Activated CD8-positive, alpha-beta T cell treated with anti-CD3 and anti-CD28 coated beads for 36 hours (primary cell): ENCODE measurements around the gene IMP3. TPM values are rescaled to one million over a fixed set of nuclear protein-coding genes. Genes with fewer than 3 reads are reported as not detected.

ENCODE experiments used
- ATAC-seq: fragments of 200-7000 bp; cut with Tn5 transposase; one replicate; pipeline ENCODE4 v1.10.0; 2021; ENCODE audit warnings: mild to moderate bottlenecking, moderate library complexity
- CTCF ChIA-PET: fragments of 350-600 bp; sonication (Branson Sonifier 250); formaldehyde crosslinking; loops from one replicate; lab custom pipeline; 2021; ENCODE audit warnings: antibody characterized with exemption; lab: Charles Lee
- POLR2A ChIA-PET: fragments of 350-600 bp; sonication (Branson Sonifier 250); formaldehyde crosslinking; loops from one replicate; lab custom pipeline; 2021; ENCODE audit warnings: antibody characterized with exemption; lab: Charles Lee
- DNase-seq: peaks from one replicate; pipeline ENCODE4 v3.0.0-alpha.2; 2020
- H3K27ac Mint-ChIP-seq: one replicate; pipeline ENCODE4 v1.8.0; 2021; ENCODE audit warnings: mild to moderate bottlenecking, mixed read lengths
- H3K27me3 Mint-ChIP-seq: one replicate; pipeline ENCODE4 v1.8.0; 2021; ENCODE audit warnings: mixed read lengths
- H3K36me3 Mint-ChIP-seq: one replicate; pipeline ENCODE4 v1.8.0; 2021; ENCODE audit warnings: low read depth, mixed read lengths
- H3K4me1 Mint-ChIP-seq: one replicate; pipeline ENCODE4 v1.8.0; 2021; ENCODE audit warnings: low read depth, mixed read lengths
- H3K4me3 Mint-ChIP-seq: one replicate; pipeline ENCODE4 v1.8.0; 2021; ENCODE audit warnings: mild to moderate bottlenecking, moderate library complexity, mixed read lengths
- H3K9me3 Mint-ChIP-seq: one replicate; pipeline ENCODE4 v1.8.0; 2021; ENCODE audit warnings: mixed read lengths
- intact Hi-C: fragments of 100-400 bp; cut with micrococcal nuclease; formaldehyde crosslinking; loops from one replicate; pipeline ENCODE4 v1.10.0; 2022
- total RNA-seq, 2 experiments: library from RNA; stranded (reverse); gene quantifications; one replicate each; pipeline ENCODE4 v1.2.3, GENCODE V29; 2021
- TF ChIP-seq, protein P1 (sequence below): fragments of 200-600 bp; IDR thresholded peaks from one replicate; pipeline ENCODE4 v1.8.0; 2022; ENCODE audit warnings: antibody characterized with exemption, mild to moderate bottlenecking

The IMP3 gene
- total RNA-seq, 2 experiments from 2014 or later = 101 to 105 TPM

DNA sequence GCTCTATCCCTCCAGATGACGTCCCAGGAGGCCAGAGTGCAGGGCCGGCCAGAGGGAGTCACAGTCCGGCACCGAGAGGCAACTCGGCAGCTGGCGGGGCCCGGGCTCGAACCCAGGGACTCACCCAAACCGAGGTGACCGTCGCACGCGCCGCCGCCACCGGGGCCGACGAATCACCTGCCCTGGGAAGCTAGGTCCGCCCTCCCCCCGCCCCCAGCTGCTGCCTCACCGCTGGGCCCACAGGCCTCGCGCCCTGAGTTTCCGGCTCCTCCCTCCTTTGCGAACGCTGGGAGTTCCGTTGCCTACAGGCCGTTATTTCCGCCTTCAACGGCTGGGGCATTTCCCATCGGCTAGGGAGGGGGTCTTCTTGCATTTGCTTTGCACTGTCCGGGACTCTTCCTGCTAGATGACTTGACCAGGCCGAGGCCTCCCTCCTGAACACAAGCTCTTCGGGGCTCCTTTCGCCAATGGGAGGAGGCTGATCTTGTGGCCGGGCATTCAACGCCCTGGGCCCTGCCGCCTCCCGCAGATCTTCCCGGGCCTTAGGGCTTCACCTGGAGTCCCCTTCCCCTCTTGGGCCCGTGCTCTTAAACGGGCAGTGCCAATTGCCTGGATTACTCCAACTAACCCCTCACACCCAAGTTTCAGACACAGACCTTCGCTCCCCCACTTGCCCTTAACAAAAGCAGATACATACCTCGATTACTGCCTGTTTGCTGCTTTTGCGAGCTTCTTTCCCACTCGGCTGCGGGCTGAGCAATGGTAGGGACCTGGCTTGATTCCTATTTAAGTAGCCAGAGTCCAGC lies 14.3 kb downstream of the IMP3 start, which contains the start of gene SNUPN:
Gene SNUPN (minus strand): TSS at position 184 of the 806 bp plus-strand sequence. CDS start 4,674 bp downstream, outside the sequence.
- H3K4me3 Mint-ChIP-seq = peak within 1 kb of the TSS; percentile 94
- H3K9me3 Mint-ChIP-seq = no peaks in the 10 kb centered on the region
- H3K27ac Mint-ChIP-seq = peak within 1 kb of the TSS; percentile 98
- H3K36me3 Mint-ChIP-seq = peaks cover 12% of the 10 kb centered on the region
- POLR2A ChIA-PET = interaction anchor here (0.6 to 3.5 kb wide), 13 partner anchors 9 to 277 kb away, joined by 3 to 64 read pairs (median 4); partner anchors contain the start of genes IMP3, SIN3A and SNX33
- intact Hi-C loops = no loop called here
- peaks cover 36% of the 10 kb centered on the region for H3K4me1 Mint-ChIP-seq
- DNase-seq (peak; percentile 97), ATAC-seq (peak; percentile 91)
- TF ChIP-seq, protein P1, sequence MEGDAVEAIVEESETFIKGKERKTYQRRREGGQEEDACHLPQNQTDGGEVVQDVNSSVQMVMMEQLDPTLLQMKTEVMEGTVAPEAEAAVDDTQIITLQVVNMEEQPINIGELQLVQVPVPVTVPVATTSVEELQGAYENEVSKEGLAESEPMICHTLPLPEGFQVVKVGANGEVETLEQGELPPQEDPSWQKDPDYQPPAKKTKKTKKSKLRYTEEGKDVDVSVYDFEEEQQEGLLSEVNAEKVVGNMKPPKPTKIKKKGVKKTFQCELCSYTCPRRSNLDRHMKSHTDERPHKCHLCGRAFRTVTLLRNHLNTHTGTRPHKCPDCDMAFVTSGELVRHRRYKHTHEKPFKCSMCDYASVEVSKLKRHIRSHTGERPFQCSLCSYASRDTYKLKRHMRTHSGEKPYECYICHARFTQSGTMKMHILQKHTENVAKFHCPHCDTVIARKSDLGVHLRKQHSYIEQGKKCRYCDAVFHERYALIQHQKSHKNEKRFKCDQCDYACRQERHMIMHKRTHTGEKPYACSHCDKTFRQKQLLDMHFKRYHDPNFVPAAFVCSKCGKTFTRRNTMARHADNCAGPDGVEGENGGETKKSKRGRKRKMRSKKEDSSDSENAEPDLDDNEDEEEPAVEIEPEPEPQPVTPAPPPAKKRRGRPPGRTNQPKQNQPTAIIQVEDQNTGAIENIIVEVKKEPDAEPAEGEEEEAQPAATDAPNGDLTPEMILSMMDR = no peak
- no peaks in the 10 kb centered on the region for H3K27me3 Mint-ChIP-seq
- CTCF ChIA-PET = interaction anchor here (0.7 to 2.0 kb wide), 8 partner anchors 14 to 258 kb away, joined by 3 to 17 read pairs (median 4); partner anchors contain the start of genes IMP3, PTPN9 and SNX33

DNA sequence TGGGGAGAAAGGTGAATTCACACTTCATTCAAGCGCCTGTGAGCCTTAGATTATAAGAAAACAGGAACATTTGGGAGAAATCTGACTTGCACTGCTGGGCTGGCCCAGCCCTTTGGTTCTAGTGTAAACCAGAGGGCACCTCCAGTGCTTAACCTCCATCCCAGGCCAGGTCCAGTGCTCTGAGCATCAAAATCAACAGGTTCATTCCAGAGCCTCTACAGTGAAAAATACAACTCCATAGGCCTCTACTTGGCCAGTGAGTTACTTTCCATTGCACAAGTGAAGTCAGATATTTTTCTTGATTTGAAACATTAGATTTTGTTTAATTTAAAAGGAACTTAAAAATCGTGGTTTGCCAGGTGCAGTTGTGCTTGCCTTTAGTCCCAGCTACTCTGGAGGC lies 17.5 kb downstream of the IMP3 start:
- Mint-ChIP-seq H3K36me3 (peaks cover 23% of the 10 kb centered on the region), H3K4me3 (no peak overlapping the region), H3K4me1 (peaks cover 47% of the 10 kb centered on the region), H3K27me3 (no peaks in the 10 kb centered on the region), H3K9me3 (no peaks in the 10 kb centered on the region), H3K27ac (peak overlapping the region; percentile 77)
- ChIA-PET CTCF (no interaction called here), POLR2A (interaction anchor here (3.3 kb wide), 1 partner anchor 18 kb away, joined by 10 read pairs; the partner anchor contains the start of gene IMP3)
- no peak for ATAC-seq
- DNase-seq = no peak
- intact Hi-C loops = no loop called here
- TF ChIP-seq, protein P1 = no peak

DNA sequence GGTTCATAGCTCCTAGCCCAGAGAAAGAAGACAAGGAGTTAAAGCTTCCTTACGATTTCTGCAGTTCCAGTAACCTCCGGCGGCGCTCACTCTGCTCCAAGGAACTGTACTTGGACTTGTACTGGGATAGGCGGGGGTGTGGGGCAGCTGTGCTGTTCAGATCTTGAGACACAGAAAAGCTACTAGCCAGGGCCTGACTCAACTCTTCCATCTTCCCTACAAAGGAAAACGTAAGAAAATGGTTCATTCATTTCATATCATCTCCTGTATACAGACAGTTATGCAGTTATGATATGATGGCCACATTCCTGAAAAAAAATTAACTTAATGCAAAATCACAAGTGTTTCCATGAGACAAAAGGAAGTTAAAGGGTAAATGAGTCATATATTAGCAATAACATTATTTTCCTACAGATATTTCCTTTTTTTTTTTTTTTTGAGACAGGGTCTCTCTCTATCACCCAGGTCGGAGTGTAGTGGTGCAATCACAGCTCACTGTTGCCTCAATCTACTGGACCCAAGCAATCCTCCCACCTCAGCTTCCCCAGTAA lies 19.1 kb downstream of the IMP3 start:
- Mint-ChIP-seq H3K36me3 (peaks cover 33% of the 10 kb centered on the region), H3K9me3 (no peaks in the 10 kb centered on the region), H3K27me3 (no peaks in the 10 kb centered on the region), H3K27ac (peak overlapping the region; percentile 88), H3K4me1 (peaks cover 37% of the 10 kb centered on the region), H3K4me3 (peak overlapping the region; percentile 2)
- ChIA-PET CTCF (interaction anchor here (0.6 to 1.7 kb wide), 4 partner anchors 13 to 42 kb away, joined by 3 read pairs; partner anchors contain the start of gene SNX33), POLR2A (interaction anchor here (0.6 to 1.3 kb wide), 3 partner anchors 17 to 73 kb away, joined by 3 read pairs; no protein-coding TSS in a partner anchor)
- DNase-seq = peak; percentile 30
- TF ChIP-seq, protein P1 = no peak
- intact Hi-C loops = no loop called here
- ATAC-seq = no peak

DNA sequence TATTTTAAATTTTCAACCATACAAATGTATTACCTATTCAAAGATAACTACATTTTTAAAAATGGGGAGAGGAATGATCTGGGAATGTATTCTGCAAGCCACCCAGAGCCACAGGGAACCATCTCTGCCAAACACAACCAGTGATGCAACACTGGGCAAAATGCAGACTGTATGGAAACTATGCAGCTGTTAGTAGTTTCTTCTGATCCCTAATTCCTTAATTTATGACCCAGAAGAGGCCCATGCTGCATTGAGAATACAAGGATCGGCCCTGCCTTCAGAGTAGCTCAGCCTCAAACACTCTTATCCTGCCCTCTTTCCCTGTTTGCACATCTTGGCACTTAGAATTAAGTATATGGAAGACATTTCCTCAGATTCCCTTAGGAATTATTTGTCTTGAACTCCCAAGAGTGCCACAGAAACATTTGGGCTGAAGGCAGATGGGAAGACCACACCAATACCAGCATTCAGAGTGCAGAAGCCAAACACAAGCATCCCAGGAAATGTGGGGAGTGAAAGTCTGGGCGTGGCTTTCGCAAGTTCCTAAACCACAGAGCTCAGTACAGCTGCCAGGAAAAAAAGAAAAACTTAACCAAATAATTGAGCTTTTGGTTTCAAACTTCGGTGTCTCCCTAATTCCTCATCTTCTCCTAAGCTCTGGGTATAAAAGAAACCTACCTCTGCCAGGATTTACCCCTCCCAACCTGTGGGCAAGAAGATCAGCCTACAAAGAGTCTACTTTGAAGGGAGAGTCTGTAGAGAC lies 19.8 kb downstream of the IMP3 start:
- Mint-ChIP-seq H3K4me3 (no peak overlapping the region), H3K9me3 (no peaks in the 10 kb centered on the region), H3K27ac (peak overlapping the region; percentile 88), H3K4me1 (peaks cover 39% of the 10 kb centered on the region), H3K36me3 (peaks cover 37% of the 10 kb centered on the region), H3K27me3 (no peaks in the 10 kb centered on the region)
- TF ChIP-seq, protein P1 = no peak
- ATAC-seq (no peak), DNase-seq (no peak)
- ChIA-PET CTCF (interaction anchor here (0.9 to 1.7 kb wide), 4 partner anchors 13 to 88 kb away, joined by 3 read pairs; partner anchors contain the start of gene SNX33), POLR2A (interaction anchor here (0.6 to 1.5 kb wide), 4 partner anchors 14 to 73 kb away, joined by 3 to 4 read pairs (median 3); no protein-coding TSS in a partner anchor)
- intact Hi-C loops = no loop called here
